Osteoblast (primary cell): ENCODE measurements around the gene NCK2. TPM values are rescaled to one million over a fixed set of nuclear protein-coding genes. Genes with fewer than 3 reads are reported as not detected.

Experiments used
- DNase-seq: peaks from one replicate; pipeline ENCODE4 v3.0.0; 2011; ENCODE audit warnings: low spot score, mixed read lengths; ENCODE audit not compliant: insufficient read length; ENCODE audit errors: missing footprints
- H2AFZ ChIP-seq: 2 replicates; pipeline ENCODE4 v1.6.0; 2011; ENCODE audit warnings: mild to moderate bottlenecking, low read length
- H3K27ac ChIP-seq: 2 replicates; pipeline ENCODE4 v1.5.1; 2011; ENCODE audit warnings: mild to moderate bottlenecking, low read depth, low read length, moderate library complexity
- H3K27me3 ChIP-seq: 2 replicates; pipeline ENCODE4 v1.6.0; 2012; ENCODE audit warnings: mild to moderate bottlenecking, control low read depth, inconsistent platforms, low read length, moderate library complexity; ENCODE audit not compliant: insufficient read depth
- H3K36me3 ChIP-seq: 2 replicates; pipeline ENCODE4 v1.5.1; 2011; ENCODE audit warnings: mild to moderate bottlenecking, low read length, control low read depth, moderate library complexity; ENCODE audit not compliant: insufficient read depth
- H3K4me1 ChIP-seq: 2 replicates; pipeline ENCODE4 v1.5.1; 2011; ENCODE audit warnings: mild to moderate bottlenecking, low read length, control low read depth, moderate library complexity; ENCODE audit not compliant: insufficient read depth
- H3K4me2 ChIP-seq: 2 replicates; pipeline ENCODE4 v1.6.0; 2011; ENCODE audit warnings: mild to moderate bottlenecking, low read length; ENCODE audit not compliant: insufficient read depth
- H3K4me3 ChIP-seq: fragments of 200-600 bp; sonication (generic); 3 replicates; pipeline ENCODE4 v1.5.1; 2012; ENCODE audit warnings: mild to moderate bottlenecking, low read length, inconsistent platforms; ENCODE audit not compliant: insufficient read depth
- H3K79me2 ChIP-seq: 2 replicates; pipeline ENCODE4 v1.6.0; 2012; ENCODE audit warnings: mild to moderate bottlenecking, low read length, control low read depth, inconsistent platforms; ENCODE audit not compliant: insufficient read depth
- H3K9me3 ChIP-seq: 2 replicates; pipeline ENCODE4 v1.5.1; 2011; ENCODE audit warnings: low read depth, low read length, control low read depth
- H4K20me1 ChIP-seq: 2 replicates; pipeline ENCODE4 v1.6.0; 2012; ENCODE audit warnings: mild to moderate bottlenecking, low read length, control low read depth; ENCODE audit not compliant: insufficient read depth
- total RNA-seq: library from RNA; depleted of rRNA; stranded (reverse); fragments of >200 nt; gene quantifications from 2 replicates; pipeline ENCODE4 v1.2.3, GENCODE V29; 2012
- TF ChIP-seq, protein P1 (sequence below): IDR thresholded peaks from 2 replicates; pipeline ENCODE4 v1.5.1; 2011; ENCODE audit warnings: mild to moderate bottlenecking, low read depth, low read length, moderate library complexity; ENCODE audit errors: extremely low read depth

NCK2 gene
- total RNA-seq, 1 donor: 28.6 TPM

GRCh38 chr2:105800036-105800713, 55.5 kb downstream of the NCK2 start:
- Histone ChIP-seq H2AFZ (no peak overlapping the region), H4K20me1 (peaks cover 47% of the 10 kb centered on the region), H3K4me3 (no peak overlapping the region), H3K79me2 (peaks cover 70% of the 10 kb centered on the region), H3K36me3 (no peaks in the 10 kb centered on the region), H3K4me1 (peaks cover 47% of the 10 kb centered on the region), H3K27me3 (no peaks in the 10 kb centered on the region), H3K27ac (no peak overlapping the region), H3K4me2 (no peak overlapping the region), H3K9me3 (no peaks in the 10 kb centered on the region)
- TF ChIP-seq, protein P1, sequence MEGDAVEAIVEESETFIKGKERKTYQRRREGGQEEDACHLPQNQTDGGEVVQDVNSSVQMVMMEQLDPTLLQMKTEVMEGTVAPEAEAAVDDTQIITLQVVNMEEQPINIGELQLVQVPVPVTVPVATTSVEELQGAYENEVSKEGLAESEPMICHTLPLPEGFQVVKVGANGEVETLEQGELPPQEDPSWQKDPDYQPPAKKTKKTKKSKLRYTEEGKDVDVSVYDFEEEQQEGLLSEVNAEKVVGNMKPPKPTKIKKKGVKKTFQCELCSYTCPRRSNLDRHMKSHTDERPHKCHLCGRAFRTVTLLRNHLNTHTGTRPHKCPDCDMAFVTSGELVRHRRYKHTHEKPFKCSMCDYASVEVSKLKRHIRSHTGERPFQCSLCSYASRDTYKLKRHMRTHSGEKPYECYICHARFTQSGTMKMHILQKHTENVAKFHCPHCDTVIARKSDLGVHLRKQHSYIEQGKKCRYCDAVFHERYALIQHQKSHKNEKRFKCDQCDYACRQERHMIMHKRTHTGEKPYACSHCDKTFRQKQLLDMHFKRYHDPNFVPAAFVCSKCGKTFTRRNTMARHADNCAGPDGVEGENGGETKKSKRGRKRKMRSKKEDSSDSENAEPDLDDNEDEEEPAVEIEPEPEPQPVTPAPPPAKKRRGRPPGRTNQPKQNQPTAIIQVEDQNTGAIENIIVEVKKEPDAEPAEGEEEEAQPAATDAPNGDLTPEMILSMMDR: no peak
- DNase-seq: no peak

GRCh38 chr2:105800953-105801635, 56.4 kb downstream of the NCK2 start:
- Histone ChIP-seq H3K4me2 (no peak overlapping the region), H3K4me1 (peaks cover 37% of the 10 kb centered on the region), H3K27me3 (no peaks in the 10 kb centered on the region), H3K36me3 (no peaks in the 10 kb centered on the region), H2AFZ (no peak overlapping the region), H3K79me2 (peaks cover 67% of the 10 kb centered on the region), H3K4me3 (no peak overlapping the region), H4K20me1 (peaks cover 44% of the 10 kb centered on the region), H3K27ac (no peak overlapping the region), H3K9me3 (no peaks in the 10 kb centered on the region)
- TF ChIP-seq, protein P1: no peak
- no peak for DNase-seq

DNA sequence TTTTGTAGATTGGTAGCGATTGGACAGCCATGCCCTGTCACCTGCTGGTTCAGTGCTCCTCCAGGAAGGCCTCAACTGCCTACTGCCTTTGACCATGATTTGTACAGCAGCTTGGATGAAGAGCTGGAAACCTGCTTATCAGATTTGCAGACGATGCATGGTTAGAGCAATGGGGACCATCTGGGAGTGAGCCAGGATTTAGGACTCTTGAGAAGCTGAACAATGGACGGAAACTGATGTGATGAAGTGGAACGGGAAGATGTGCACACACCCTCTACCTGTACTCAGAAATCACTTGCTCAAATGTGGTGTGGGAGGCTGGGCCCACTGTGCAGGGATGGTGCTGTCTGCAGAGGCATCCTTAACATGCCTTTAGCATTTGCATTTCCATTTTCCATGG, 57.2 kb downstream of the NCK2 start:
- Histone ChIP-seq H3K4me3 (no peak overlapping the region), H3K4me1 (peaks cover 29% of the 10 kb centered on the region), H3K9me3 (no peaks in the 10 kb centered on the region), H4K20me1 (peaks cover 46% of the 10 kb centered on the region), H2AFZ (no peak overlapping the region), H3K4me2 (no peak overlapping the region), H3K27ac (no peak overlapping the region), H3K36me3 (no peaks in the 10 kb centered on the region), H3K27me3 (no peaks in the 10 kb centered on the region), H3K79me2 (peaks cover 71% of the 10 kb centered on the region)
- DNase-seq: no peak
- TF ChIP-seq, protein P1: no peak

- no peak for DNase-seq
- Histone ChIP-seq H3K79me2 (peaks cover 75% of the 10 kb centered on the region), H4K20me1 (peaks cover 48% of the 10 kb centered on the region), H3K36me3 (no peaks in the 10 kb centered on the region), H3K4me3 (no peak overlapping the region), H3K4me1 (peaks cover 22% of the 10 kb centered on the region), H3K4me2 (no peak overlapping the region), H2AFZ (no peak overlapping the region), H3K27me3 (no peaks in the 10 kb centered on the region), H3K9me3 (no peaks in the 10 kb centered on the region), H3K27ac (no peak overlapping the region)
- TF ChIP-seq, protein P1: no peak
Observed at GRCh38 chr2:105802587-105802986, 57.9 kb downstream of the NCK2 start.
